SK-N-SH treated with all-trans-retinoic acid at 6 μM for 48 hours (cell line): ENCODE data around the gene CHRND.

Experiments
- ARNTL ChIP-seq: fragments of 450-650 bp; formaldehyde crosslinking; IDR thresholded peaks from 2 replicates; pipeline ENCODE4 v1.5.0; 2020; ENCODE audit warnings: low read depth, mild to moderate bottlenecking, moderate library complexity, borderline replicate concordance
- OSR1 ChIP-seq: fragments of 250-450 bp; sonication (Bioruptor Pico); IDR thresholded peaks from 2 replicates; pipeline ENCODE4 v1.8.0; 2022; ENCODE audit warnings: moderate library complexity, mild to moderate bottlenecking, inconsistent platforms
- PPARA ChIP-seq: fragments of 250-450 bp; sonication (Bioruptor Pico); IDR thresholded peaks from 2 replicates; pipeline ENCODE4 v1.5.0; 2020; ENCODE audit warnings: mild to moderate bottlenecking, borderline replicate concordance
- ZNF565 ChIP-seq: fragments of 450-650 bp; formaldehyde crosslinking; conservative IDR thresholded peaks from 2 replicates; pipeline ENCODE4 v1.5.0; 2020; ENCODE audit warnings: low read depth, mild to moderate bottlenecking, moderate library complexity
- TF ChIP-seq, protein P1 (sequence below): fragments of 250-450 bp; sonication (Bioruptor Pico); IDR thresholded peaks from 2 replicates; pipeline ENCODE4 v1.5.1; 2020; ENCODE audit warnings: low read depth, mild to moderate bottlenecking, moderate library complexity
- TF ChIP-seq, protein P2 (sequence below): fragments of 250-450 bp; sonication (Bioruptor Pico); IDR thresholded peaks from 2 replicates; pipeline ENCODE4 v1.8.0; 2020; ENCODE audit warnings: mild to moderate bottlenecking, moderate library complexity, borderline replicate concordance

- TF ChIP-seq OSR1 (CRISPR knock-in tag) (no peak), ARNTL (CRISPR knock-in tag) (no peak), PPARA (CRISPR knock-in tag) (no peak), ZNF565 (CRISPR knock-in tag) (no peak)
- TF ChIP-seq, protein P1, sequence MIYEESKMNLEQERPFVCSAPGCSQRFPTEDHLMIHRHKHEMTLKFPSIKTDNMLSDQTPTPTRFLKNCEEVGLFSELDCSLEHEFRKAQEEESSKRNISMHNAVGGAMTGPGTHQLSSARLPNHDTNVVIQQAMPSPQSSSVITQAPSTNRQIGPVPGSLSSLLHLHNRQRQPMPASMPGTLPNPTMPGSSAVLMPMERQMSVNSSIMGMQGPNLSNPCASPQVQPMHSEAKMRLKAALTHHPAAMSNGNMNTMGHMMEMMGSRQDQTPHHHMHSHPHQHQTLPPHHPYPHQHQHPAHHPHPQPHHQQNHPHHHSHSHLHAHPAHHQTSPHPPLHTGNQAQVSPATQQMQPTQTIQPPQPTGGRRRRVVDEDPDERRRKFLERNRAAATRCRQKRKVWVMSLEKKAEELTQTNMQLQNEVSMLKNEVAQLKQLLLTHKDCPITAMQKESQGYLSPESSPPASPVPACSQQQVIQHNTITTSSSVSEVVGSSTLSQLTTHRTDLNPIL (CRISPR knock-in tag): no peak
- TF ChIP-seq, protein P2, sequence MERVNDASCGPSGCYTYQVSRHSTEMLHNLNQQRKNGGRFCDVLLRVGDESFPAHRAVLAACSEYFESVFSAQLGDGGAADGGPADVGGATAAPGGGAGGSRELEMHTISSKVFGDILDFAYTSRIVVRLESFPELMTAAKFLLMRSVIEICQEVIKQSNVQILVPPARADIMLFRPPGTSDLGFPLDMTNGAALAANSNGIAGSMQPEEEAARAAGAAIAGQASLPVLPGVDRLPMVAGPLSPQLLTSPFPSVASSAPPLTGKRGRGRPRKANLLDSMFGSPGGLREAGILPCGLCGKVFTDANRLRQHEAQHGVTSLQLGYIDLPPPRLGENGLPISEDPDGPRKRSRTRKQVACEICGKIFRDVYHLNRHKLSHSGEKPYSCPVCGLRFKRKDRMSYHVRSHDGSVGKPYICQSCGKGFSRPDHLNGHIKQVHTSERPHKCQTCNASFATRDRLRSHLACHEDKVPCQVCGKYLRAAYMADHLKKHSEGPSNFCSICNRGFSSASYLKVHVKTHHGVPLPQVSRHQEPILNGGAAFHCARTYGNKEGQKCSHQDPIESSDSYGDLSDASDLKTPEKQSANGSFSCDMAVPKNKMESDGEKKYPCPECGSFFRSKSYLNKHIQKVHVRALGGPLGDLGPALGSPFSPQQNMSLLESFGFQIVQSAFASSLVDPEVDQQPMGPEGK: no peak
Observed at GRCh38 chr2:232522623-232523401, 3.1 kb upstream of the CHRND start.
